GM21367 (cell line): ENCODE results near the gene STC2.
"Not testable (repeated sequence)": the region's sequence is repeated elsewhere in the genome, so short reads cannot be mapped to it uniquely, and the experiment has no call there.

Source experiments
- ATAC-seq: cut with Tn5 transposase; IDR thresholded peaks from one replicate; pipeline ENCODE4 v1.9.1; 2021; ENCODE audit not compliant: unreplicated experiment

The STC2 gene

DNA sequence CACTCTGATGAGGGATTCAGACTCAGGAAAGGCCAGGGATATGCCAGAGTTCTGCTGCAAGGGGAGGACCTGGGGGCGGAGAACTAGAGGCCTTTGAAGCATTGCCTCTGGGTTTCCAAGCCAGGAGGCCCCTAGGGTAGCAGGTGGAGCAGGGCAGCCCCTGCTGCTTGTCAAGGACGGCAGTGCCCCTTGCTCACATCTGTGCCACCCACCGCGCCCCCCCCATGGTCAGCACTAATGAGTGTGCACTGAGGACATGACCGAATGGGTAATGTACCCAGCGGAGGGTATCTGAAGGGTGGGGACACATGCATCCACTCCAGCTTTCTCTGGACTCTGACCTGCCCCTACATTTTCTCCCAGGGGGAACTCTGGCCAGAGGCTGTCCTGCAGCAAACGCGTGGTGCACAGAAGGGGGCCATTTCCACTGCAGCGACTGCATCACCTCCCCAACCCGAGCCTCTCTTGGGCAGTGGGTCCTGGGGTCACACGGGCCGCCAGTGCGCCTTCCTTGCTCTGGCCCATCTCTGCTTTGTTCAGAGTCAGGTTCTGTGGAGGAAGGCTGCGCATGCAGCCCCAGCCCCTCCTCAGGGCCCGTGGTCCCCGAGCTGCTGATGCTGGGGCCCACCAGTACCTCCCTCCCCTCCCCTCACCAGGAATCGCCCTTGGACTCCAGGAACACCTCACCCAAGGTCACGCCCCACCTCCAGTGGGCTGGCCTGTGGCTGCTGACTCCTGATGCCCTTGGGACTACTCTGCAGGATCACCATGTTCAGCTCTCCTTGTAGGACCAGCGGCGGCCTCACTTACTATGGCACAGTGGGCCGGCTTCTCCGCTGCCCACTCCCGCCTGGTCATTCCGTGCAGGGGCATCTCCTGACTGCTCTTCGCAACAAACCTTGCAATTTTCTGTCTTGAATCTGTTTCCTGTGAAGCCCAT lies 31.2 kb downstream of the STC2 start:
- no peak for ATAC-seq

DNA sequence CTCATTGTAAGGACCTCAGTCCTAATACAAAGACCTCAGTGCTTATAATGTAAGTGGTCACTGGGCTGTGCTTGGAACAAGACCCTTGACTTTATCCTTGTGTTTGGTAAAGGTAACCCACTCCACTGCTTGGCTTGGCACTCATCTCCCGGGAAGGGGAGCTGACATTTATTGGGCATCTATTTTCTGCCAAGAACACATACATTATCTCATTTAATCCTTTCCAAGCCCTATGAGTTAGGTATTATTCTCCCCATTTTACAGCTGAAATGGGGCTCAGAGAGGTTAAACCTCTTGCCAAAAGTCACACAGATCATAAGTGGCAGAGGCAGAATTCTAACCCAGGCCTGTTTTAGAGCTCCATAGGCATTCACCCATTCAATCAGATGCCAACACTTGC lies 32.4 kb downstream of the STC2 start:
- ATAC-seq, result no peak

- no peak for ATAC-seq
These were observed 33.4 kb downstream of the STC2 start for GRCh38 chr5:173294673-173295320.

DNA sequence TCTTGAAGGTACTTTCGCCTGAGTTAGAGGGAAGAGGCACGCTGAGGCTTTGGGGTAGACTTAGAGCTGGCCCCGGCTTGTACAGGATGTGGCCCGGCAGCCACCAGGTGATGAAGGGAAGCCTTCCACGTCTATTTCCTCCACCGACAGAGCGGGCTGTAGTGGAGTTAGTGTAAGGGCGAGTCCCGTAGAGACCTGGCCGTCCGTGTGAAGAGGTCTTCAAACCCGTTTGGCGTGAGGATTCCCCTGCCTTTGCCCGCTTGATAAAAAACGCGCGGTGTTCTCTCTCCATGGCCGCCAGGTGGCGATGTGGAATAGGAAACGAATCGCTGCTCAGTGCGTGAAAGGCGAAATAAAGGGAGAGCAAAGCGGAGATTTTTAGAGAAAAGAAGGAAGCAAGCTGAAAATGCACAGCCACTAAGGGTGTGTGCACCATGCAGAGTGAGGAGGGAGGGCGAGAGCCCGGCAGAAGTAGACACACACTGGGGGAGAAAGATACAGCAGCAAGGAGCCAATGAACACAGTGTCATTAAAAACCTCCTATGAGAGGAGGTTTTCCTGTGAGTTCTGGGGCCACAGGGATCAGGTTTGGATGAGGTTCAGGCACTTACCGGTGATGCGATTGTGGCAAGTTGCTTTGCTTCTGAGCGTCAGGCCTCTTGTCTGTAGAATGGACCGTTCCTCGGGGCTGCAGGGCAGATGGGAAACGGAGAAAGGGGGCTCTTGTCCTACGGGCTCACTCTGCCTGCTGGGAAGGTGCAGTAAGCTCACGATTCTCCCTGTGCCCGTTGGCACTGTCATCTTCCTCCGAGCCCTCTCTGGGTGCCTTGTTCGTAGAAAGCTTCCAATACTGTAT lies 34.2 kb downstream of the STC2 start:
- ATAC-seq, result peak; percentile 71

DNA sequence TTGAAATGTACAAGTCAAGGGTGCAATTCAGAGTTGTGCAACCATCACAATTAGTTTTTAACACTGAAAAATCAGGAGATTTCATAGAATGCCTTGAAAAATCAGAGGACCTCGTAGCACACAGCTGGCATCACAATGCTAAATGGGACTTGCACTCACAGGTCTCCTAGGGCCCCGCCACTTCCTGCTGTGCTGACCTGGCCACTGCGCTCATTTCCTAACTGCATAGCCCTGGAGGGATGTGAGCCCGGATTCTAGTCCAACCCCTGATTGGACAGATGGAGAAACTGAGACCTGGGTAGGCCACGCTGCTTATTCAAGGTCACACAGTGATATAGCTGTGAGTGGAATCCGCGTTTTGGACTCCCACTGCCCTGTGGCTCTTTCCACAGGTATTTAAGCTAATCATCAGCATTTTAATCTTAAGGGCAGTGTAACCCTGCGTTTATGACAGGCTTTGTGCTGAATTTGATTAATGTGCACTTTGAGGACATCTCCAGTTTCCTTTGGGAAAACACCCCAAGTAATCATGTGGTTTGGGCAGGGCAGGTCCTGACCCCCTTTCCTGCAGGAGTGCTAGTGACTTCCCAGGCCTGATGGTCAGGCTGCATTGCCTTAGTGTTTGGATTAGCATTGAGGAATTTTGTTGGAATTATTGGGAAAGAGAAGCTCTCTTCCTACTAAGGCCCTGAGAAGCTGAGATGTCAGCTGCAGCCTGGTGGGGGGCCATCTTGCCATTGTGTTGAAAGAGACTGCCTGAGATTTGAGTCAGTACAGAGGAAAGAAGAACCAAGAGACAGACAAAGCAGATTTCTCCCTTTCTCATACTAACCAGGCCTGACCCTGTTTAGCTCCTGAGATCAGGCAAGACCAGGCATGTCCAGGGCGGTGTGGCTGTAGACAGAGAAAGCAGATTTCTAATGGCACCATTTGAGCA lies 36.2 kb downstream of the STC2 start:
- ATAC-seq, result no peak

DNA sequence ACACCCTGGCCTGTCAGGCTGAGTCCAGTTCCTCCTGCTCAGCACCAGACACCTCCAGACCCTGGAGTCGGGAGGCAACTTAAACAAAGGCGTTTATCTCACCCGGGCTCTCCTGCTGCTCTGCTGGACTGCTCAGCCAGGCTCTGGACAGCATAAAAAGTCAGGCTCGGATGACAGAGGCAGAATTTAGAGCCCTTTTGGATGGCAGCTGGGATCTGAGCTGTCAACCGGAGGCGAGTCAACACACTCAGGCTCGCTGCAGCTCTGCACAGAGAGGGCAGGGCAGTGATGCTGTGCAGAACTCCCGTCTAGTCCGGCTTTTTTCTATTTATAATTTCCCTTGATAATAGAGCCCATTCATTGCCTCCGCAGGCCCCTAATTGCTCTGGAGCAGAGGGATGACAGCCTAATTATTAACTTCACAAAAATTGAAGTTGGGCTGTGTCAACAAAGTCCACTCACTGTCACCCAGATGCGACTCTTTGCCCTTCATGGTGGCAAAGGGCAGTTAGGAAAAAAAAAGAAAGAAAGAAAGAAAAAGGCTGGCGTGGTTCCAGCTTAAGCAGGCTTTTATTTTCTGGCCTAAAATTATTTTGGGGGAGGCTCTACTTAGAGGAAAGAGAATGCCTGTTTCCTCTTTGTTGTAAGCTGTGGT lies 37.6 kb downstream of the STC2 start:
- ATAC-seq, result no peak

GRCh38 chr5:173289372-173289771 lies 38.8 kb downstream of the STC2 start:
- no peak for ATAC-seq

GRCh38 chr5:173288632-173289031 lies 39.6 kb downstream of the STC2 start:
- no peak for ATAC-seq

DNA sequence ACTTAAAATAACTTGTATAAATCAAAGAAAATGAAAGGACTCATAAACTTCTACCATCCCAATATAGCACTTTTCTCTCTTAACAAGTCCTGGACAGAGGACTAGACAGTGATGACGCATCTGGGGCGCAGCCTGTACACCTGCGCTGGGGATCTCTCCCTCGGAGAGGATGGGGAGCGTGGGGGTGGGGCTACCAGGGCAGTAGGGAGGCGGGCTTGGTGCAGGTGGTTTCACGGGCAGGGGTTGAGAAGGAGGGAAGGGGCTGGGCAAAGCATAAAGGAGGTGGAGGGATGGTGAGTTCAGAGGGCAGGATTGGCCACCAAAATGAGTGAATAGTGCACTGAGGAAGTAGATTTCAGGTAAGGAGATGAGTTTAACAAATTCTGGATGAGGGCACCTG lies 41.1 kb downstream of the STC2 start:
- no peak for ATAC-seq

- ATAC-seq, result not testable (repeated sequence)
These were observed 43.8 kb downstream of the STC2 start for GRCh38 chr5:173284343-173284958.

GRCh38 chr5:173283318-173284288 lies 44.6 kb downstream of the STC2 start:
- ATAC-seq, result peak; percentile 83

- no peak for ATAC-seq
These were observed 45.3 kb downstream of the STC2 start for GRCh38 chr5:173282916-173283315.

- ATAC-seq, result no peak
These were observed 46.3 kb downstream of the STC2 start for GRCh38 chr5:173281910-173282309.

GRCh38 chr5:173279166-173279565 lies 49.0 kb downstream of the STC2 start:
- no peak for ATAC-seq

DNA sequence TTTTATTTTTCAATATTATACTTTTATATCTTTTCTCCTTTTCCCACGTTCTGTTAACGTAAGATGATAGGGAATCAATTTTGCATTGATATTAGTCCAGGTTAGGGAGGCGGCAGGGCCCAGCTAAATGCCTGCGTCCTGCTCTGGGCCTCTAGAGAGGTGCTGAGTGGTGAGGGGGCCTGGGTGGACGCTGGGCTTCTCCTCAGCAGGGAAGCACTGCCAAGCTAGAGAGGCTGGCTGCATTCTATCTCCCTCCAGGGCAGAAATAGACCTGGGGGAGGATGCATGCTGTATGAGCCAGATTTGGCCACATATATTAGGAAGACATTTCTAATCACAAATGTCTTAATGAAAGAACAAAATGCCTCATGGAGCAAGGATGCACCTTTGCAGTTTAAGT lies 49.6 kb downstream of the STC2 start:
- ATAC-seq, result no peak

DNA sequence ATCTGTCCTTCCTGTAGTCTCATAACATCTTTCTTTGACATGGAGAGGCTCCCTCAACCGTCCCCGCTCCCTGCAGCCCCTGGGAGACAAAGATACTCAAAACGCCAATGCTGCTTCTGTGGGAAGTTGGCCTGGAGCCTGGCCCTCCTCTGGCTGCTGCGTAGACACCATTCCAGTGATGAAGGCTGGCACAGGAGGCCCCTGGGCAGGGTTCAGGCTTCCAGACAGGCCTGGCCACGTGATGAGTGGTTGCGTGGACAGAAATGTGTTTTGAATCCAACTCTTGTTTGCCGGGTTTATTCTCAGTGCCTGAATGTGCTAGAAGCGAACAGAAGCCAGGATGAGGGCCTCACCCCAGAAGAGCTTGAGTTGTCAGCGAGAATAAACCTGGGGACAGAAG lies 50.0 kb downstream of the STC2 start:
- no peak for ATAC-seq

DNA sequence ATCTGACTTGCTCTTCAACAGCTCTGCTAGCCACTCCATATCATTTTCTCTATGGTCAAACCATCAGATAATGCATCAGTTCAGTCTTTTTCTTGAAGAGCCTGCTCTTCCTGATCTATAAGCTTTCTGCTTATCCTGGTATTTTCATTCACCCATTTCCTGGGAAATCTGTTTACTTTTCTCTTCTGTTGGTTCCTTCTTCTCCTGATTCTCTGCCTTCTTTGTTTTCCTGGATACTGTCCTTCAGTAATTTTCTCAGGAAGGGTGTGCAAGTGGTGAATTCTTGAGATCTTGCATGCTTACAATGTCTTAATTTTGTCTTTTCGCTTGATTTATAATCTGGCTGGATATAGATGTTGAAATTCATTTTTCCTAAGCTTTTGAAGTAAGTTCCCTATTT lies 53.4 kb downstream of the STC2 start:
- no peak for ATAC-seq

DNA sequence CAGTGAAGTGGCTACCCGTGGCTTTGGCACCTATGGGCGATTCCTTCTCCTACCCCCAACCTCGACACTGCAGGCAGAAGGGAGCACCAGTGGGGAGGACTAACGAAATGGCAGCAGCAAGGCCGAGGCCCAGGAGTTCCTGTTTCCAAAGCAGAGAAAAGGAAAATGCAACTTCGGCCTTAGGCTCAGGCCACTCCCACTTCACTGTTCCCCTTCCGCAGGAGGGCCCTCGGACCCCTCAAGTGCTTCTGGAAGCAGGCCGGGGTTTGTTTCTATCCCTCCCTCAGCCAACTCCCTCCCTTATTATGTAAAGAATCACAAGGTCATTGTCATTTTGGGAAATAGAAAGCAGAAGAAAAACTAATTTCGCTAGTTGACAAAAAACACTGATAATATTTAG lies 56.8 kb downstream of the STC2 start:
- no peak for ATAC-seq
